HL-60 (cell line): ENCODE data around the gene RNGTT.

ENCODE experiments used
- GABPA ChIP-seq: IDR thresholded peaks from 2 replicates; pipeline ENCODE4 v1.6.1; 2012; ENCODE audit warnings: low read depth
- POLR2AphosphoS5 ChIP-seq: IDR thresholded peaks from 2 replicates; pipeline ENCODE4 v1.6.1; 2012; ENCODE audit warnings: low read depth
- SPI1 ChIP-seq: IDR thresholded peaks from 2 replicates; pipeline ENCODE4 v1.6.1; 2012; ENCODE audit warnings: low read depth, mild to moderate bottlenecking, borderline replicate concordance
- TF ChIP-seq, protein P1 (sequence below): IDR thresholded peaks from 2 replicates; pipeline ENCODE4 v1.6.1; 2012; ENCODE audit warnings: low read depth; ENCODE audit not compliant: insufficient replicate concordance
- TF ChIP-seq, protein P2 (sequence below): IDR thresholded peaks from one replicate; pipeline ENCODE4 v1.5.1; 2011; ENCODE audit warnings: low read length, control low read depth, inconsistent platforms; ENCODE audit not compliant: insufficient read depth

DNA sequence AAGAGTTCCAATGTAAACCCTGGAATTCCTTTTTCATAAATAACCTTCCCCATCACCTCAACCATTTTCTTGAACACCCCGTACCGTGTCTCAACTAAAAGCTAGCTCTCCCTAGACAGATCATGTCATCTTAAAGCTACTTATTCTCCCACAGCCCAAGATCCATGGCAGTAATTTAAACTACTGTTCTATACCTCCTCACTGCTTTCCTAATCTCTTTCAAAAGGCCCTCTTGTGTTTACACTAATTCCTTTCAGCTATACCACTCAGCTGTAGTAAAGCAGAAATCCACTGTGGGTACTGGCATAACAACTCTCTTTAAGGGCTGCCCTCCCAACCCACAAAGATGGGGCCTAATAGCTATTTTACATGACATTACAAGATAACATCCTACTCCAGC is 67.5 kb downstream of the RNGTT start:
- TF ChIP-seq, protein P1, sequence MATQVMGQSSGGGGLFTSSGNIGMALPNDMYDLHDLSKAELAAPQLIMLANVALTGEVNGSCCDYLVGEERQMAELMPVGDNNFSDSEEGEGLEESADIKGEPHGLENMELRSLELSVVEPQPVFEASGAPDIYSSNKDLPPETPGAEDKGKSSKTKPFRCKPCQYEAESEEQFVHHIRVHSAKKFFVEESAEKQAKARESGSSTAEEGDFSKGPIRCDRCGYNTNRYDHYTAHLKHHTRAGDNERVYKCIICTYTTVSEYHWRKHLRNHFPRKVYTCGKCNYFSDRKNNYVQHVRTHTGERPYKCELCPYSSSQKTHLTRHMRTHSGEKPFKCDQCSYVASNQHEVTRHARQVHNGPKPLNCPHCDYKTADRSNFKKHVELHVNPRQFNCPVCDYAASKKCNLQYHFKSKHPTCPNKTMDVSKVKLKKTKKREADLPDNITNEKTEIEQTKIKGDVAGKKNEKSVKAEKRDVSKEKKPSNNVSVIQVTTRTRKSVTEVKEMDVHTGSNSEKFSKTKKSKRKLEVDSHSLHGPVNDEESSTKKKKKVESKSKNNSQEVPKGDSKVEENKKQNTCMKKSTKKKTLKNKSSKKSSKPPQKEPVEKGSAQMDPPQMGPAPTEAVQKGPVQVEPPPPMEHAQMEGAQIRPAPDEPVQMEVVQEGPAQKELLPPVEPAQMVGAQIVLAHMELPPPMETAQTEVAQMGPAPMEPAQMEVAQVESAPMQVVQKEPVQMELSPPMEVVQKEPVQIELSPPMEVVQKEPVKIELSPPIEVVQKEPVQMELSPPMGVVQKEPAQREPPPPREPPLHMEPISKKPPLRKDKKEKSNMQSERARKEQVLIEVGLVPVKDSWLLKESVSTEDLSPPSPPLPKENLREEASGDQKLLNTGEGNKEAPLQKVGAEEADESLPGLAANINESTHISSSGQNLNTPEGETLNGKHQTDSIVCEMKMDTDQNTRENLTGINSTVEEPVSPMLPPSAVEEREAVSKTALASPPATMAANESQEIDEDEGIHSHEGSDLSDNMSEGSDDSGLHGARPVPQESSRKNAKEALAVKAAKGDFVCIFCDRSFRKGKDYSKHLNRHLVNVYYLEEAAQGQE: no peak
- TF ChIP-seq, protein P2, sequence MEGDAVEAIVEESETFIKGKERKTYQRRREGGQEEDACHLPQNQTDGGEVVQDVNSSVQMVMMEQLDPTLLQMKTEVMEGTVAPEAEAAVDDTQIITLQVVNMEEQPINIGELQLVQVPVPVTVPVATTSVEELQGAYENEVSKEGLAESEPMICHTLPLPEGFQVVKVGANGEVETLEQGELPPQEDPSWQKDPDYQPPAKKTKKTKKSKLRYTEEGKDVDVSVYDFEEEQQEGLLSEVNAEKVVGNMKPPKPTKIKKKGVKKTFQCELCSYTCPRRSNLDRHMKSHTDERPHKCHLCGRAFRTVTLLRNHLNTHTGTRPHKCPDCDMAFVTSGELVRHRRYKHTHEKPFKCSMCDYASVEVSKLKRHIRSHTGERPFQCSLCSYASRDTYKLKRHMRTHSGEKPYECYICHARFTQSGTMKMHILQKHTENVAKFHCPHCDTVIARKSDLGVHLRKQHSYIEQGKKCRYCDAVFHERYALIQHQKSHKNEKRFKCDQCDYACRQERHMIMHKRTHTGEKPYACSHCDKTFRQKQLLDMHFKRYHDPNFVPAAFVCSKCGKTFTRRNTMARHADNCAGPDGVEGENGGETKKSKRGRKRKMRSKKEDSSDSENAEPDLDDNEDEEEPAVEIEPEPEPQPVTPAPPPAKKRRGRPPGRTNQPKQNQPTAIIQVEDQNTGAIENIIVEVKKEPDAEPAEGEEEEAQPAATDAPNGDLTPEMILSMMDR: no peak
- TF ChIP-seq POLR2AphosphoS5: no peak
- no peak for TF ChIP-seq GABPA
- no peak for TF ChIP-seq SPI1
